Nephron (organoid): ENCODE data around the gene TBC1D5.

ENCODE experiments used
- H3K27ac Mint-ChIP-seq, 3 experiments: 2 replicates each; pipeline ENCODE4 v1.8.0; 2020; ENCODE audit warnings: mixed read lengths in 3 of 3, mild to moderate bottlenecking in 2 of 3, moderate library complexity in 1 of 3
- H3K27me3 Mint-ChIP-seq: 2 replicates; pipeline ENCODE4 v1.8.0; 2021; ENCODE audit warnings: low read depth, mild to moderate bottlenecking, moderate library complexity, mixed read lengths
- H3K36me3 Mint-ChIP-seq: 2 replicates; pipeline ENCODE4 v1.8.0; 2020; ENCODE audit warnings: low read depth, mixed read lengths
- H3K4me1 Mint-ChIP-seq: 2 replicates; pipeline ENCODE4 v1.8.0; 2020; ENCODE audit warnings: mixed read lengths
- H3K4me3 Mint-ChIP-seq, 3 experiments: 2 replicates each; pipeline ENCODE4 v1.8.0; 2020; ENCODE audit warnings: mild to moderate bottlenecking in 3 of 3, mixed read lengths in 3 of 3, moderate library complexity in 2 of 3
- H3K9me3 Mint-ChIP-seq: 2 replicates; pipeline ENCODE4 v1.8.0; 2020; ENCODE audit warnings: mixed read lengths
- TF ChIP-seq, protein P1 (sequence below), 3 experiments: fragments of 200-600 bp; sonication (generic); IDR thresholded peaks; one replicate each; pipeline ENCODE4 v1.5.0; 2021; ENCODE audit warnings: antibody characterized with exemption in 3 of 3; ENCODE audit not compliant: unreplicated experiment in 3 of 3

TBC1D5 gene

DNA sequence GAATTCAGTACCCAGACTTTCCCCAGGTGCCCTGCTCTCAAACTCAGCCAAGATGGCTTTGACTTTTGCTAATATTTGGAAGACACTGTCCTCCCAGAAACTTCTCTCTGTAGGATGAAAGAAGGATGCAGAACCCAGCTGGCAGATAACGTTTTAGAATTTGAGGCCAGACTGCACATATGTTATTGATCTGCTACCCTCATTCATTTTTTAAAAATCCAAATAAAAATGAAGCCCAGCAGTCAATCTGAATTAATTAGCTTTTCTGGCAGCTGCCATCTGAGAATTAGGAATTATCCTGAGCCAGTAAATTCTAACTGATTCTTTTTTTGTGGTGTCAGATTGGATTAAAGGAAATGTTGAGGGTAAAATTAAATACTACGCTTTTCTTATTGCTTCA, 621.1 kb downstream of the TBC1D5 start:
- TF ChIP-seq, protein P1, sequence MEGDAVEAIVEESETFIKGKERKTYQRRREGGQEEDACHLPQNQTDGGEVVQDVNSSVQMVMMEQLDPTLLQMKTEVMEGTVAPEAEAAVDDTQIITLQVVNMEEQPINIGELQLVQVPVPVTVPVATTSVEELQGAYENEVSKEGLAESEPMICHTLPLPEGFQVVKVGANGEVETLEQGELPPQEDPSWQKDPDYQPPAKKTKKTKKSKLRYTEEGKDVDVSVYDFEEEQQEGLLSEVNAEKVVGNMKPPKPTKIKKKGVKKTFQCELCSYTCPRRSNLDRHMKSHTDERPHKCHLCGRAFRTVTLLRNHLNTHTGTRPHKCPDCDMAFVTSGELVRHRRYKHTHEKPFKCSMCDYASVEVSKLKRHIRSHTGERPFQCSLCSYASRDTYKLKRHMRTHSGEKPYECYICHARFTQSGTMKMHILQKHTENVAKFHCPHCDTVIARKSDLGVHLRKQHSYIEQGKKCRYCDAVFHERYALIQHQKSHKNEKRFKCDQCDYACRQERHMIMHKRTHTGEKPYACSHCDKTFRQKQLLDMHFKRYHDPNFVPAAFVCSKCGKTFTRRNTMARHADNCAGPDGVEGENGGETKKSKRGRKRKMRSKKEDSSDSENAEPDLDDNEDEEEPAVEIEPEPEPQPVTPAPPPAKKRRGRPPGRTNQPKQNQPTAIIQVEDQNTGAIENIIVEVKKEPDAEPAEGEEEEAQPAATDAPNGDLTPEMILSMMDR (IDR thresholded peaks at IDR 0.05; ENCODE audit: unreplicated experiment in 3 of 3): no peak
- Mint-ChIP-seq H3K4me1 (no peaks in the 10 kb centered on the region), H3K4me3 (no peak overlapping the region), H3K27me3 (peaks cover 7% of the 10 kb centered on the region), H3K9me3 (peaks cover 2% of the 10 kb centered on the region), H3K27ac (no peak overlapping the region), H3K36me3 (no peaks in the 10 kb centered on the region)

DNA sequence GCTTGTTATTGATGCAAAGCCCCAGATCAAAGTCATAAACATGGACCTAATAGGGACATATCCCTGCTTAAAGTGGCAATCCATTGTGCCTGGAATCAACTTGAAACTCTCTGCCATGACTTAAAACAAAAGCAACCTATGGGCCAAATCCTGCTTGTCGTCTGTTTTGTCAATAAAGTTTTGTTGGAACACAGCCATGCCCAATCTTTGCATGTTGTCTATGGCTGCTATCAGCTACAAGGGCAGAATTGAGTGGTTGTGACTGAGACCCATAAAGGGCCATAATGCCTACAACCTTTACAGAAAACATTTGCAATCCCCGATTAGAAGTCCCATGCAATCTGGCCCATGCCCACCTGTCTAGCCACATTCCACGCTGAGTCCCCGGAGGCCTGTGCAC, 622.3 kb downstream of the TBC1D5 start:
- H3K4me3 Mint-ChIP-seq: no peak overlapping the region
- peaks cover 2% of the 10 kb centered on the region for H3K9me3 Mint-ChIP-seq
- H3K4me1 Mint-ChIP-seq: no peaks in the 10 kb centered on the region
- TF ChIP-seq, protein P1 (IDR thresholded peaks at IDR 0.05; ENCODE audit: unreplicated experiment in 3 of 3): no peak
- H3K36me3 Mint-ChIP-seq: no peaks in the 10 kb centered on the region
- no peak overlapping the region for H3K27ac Mint-ChIP-seq
- H3K27me3 Mint-ChIP-seq: peaks cover 7% of the 10 kb centered on the region

DNA sequence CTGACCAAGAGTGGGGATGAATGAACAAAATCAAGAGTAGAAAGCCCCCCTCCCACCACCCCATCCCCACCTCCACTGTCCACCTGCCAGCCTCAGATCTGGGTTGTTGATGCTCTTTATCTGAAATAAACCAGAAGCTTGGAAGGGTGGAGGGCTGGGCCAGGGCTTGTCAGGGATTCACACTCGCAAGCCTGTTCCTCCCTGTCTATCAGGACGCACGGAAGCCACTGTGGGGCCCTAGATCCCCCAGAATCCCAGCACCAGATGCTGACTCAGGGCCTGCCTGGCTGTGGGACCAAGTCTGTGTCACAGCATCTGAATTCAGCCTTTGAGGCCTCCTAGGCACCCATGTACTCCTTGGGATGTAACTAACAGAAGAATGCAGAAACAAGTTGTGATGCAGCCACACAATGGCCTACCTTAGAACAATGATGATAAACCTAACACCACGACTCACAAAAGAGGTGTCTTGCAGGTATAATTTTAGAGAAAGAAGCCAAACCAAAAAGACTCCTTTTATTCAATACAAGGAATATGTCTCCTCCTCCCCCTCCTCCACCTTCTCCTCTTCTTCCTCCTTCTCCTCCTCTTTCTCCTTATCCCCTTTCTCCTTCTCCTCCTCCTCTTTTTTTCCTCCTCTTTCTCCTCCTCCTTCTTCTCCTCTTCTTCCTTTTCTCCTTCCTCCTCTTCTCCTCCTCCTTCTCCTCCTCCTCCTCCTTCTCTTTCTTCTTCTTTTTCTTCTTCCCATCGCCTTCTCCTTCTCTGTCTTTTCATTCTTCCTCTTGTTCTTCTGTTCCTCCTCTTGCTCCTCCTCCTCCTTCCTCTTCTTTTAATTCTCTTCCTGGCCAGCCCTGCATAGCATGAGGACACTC, 623.0 kb downstream of the TBC1D5 start:
- no peak overlapping the region for H3K27ac Mint-ChIP-seq
- TF ChIP-seq, protein P1 (IDR thresholded peaks at IDR 0.05; ENCODE audit: unreplicated experiment in 3 of 3): no peak
- no peaks in the 10 kb centered on the region for H3K36me3 Mint-ChIP-seq
- H3K9me3 Mint-ChIP-seq: peaks cover 2% of the 10 kb centered on the region
- H3K27me3 Mint-ChIP-seq: peaks cover 7% of the 10 kb centered on the region
- no peak overlapping the region for H3K4me3 Mint-ChIP-seq
- no peaks in the 10 kb centered on the region for H3K4me1 Mint-ChIP-seq

DNA sequence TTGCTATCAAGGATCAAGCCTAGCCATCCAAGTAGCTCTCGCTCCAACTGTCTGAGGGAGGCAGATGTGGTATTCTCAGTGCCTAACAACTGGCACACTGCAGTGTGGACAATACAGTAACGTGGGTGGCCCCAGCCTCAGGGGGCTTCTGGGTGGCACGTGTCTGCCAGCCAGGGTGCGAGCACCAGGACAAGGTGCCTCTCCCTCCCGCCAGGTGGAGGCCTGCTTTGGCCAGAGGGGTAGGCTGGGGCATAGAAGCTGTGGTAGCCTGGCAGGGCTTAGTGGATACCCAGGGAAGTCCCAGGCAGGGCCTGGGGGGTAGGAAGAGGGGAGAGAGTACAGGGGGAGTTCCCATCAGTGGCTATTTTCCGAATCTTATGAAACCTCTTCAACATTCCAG, 623.7 kb downstream of the TBC1D5 start:
- H3K4me3 Mint-ChIP-seq: no peak overlapping the region
- TF ChIP-seq, protein P1 (IDR thresholded peaks at IDR 0.05; ENCODE audit: unreplicated experiment in 3 of 3): no peak
- H3K9me3 Mint-ChIP-seq: peaks cover 2% of the 10 kb centered on the region
- H3K4me1 Mint-ChIP-seq: no peaks in the 10 kb centered on the region
- H3K27me3 Mint-ChIP-seq: peaks cover 7% of the 10 kb centered on the region
- no peaks in the 10 kb centered on the region for H3K36me3 Mint-ChIP-seq
- no peak overlapping the region for H3K27ac Mint-ChIP-seq

DNA sequence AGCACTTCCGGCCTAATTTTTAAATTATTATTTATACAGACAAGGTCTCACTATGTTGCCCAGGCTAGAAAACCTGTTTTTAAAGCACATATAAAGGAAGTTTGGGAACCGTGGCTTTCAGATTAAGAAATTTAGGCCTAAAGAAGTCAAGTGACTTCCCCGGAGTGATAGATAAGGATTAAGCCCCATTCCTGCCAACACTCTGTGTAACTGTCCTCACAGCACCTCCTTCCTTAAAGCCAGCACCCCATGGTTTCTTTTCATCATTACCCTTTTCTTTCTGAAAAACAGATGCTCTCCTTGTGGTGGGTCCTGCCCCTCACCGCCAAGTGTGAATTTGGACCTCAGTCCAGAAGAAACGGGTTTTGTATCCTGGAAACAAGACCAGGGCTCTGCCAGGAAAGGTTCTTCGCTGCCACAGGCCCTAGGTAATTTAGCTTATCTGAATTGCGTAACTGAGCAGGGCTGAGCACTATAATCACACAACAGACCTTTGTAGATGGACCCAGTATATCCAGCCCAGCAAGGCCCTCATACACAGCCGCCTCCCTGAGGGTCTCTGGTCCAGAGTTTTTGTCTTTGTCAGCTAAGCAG, 626.3 kb downstream of the TBC1D5 start:
- H3K9me3 Mint-ChIP-seq: no peaks in the 10 kb centered on the region
- TF ChIP-seq, protein P1 (IDR thresholded peaks at IDR 0.05; ENCODE audit: unreplicated experiment in 3 of 3): no peak
- H3K4me3 Mint-ChIP-seq: no peak overlapping the region

More for the DNA sequence above, 626.3 kb downstream of the TBC1D5 start:
- Mint-ChIP-seq H3K27me3 (peaks cover 7% of the 10 kb centered on the region), H3K27ac (no peak overlapping the region), H3K36me3 (no peaks in the 10 kb centered on the region), H3K4me1 (no peaks in the 10 kb centered on the region)
